ENCODE measurements around the gene PRRC2C. TPM values are rescaled to one million over a fixed set of nuclear protein-coding genes. Genes with fewer than 3 reads are reported as not detected.

PRRC2C gene
- total and polyA plus RNA-seq, 12 donors: 15.1 to 77.2 (median 58.1) TPM

DNA sequence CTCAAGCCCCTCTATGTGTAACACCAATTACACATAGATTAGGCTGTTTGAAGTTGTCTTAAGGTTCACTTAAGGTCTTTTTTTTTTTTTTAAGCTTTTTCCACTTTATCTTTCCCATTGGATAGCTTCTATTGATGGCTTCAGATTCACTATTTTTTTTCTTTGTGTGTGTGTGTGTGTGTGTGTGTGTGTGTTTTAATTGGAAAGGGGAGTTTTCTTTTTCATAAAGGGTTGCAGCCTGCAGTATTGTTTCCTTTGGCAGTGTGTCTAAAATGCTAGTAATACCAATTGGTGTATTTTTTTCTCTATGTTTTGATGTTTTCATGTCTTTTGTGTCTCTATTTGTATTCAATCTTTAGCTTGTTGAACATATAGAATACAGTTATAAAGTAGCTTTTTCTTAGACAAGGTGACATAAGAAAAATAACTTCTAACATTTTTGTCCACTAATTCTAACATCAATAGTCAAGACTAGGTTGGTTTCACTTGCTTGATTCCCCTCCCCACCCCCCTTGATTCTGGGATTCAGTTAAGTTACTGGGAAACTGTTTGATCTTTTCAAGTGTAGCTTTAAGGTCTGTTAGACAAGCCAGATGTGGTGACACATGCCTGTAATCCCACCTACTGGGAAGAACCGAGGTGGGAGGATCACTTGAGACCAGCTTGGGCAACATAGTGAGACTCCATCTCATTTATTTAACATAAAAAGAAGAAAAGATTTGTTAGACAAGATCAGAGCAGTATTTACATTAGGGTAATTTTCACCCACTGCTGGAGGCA lies 21.4 kb downstream of the PRRC2C start:
- H3K9me3 ChIP-seq: no peaks in the 10 kb centered on the region
- H3K4me3 ChIP-seq: no peak overlapping the region
- no peak overlapping the region for H3K27ac ChIP-seq
- H3K27me3 ChIP-seq: no peaks in the 10 kb centered on the region
- DNase-seq (no peak), ATAC-seq (peak in 2 of 8 donors; percentile 25 to 50)
- 28 to 40% methylated on average over 1 of the region's 1 CpG for WGBS, 2 donors
- peaks cover 0 to 94% (median 43%) of the 10 kb centered on the region in 9 donors for H3K4me1 ChIP-seq
- intact Hi-C loops (cut with DNase I): no loop called here
- peaks cover 0 to 7% (median 0%) of the 10 kb centered on the region in 9 donors for H3K36me3 ChIP-seq
- TF ChIP-seq, protein P1, sequence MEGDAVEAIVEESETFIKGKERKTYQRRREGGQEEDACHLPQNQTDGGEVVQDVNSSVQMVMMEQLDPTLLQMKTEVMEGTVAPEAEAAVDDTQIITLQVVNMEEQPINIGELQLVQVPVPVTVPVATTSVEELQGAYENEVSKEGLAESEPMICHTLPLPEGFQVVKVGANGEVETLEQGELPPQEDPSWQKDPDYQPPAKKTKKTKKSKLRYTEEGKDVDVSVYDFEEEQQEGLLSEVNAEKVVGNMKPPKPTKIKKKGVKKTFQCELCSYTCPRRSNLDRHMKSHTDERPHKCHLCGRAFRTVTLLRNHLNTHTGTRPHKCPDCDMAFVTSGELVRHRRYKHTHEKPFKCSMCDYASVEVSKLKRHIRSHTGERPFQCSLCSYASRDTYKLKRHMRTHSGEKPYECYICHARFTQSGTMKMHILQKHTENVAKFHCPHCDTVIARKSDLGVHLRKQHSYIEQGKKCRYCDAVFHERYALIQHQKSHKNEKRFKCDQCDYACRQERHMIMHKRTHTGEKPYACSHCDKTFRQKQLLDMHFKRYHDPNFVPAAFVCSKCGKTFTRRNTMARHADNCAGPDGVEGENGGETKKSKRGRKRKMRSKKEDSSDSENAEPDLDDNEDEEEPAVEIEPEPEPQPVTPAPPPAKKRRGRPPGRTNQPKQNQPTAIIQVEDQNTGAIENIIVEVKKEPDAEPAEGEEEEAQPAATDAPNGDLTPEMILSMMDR (IDR thresholded peaks at IDR 0.05): no peak

DNA sequence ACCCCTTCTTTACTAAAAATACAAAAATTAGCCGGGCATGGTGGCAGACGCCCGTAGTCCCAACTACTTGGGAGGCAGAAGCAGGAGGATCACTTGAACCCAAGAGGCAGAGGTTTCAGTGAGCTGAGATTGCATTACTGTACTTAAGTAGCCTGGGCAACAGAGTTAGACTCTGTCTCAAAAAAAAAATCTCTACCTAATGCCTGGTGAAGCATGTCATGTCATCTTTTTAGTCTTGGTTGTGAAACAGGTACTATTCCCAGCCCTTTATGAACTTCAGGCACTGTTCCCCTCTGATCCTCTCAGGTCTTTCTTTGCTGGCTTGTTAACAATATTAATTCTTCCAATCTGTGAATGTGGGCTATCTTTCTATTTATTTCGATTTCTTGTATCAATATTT lies 22.1 kb downstream of the PRRC2C start:
- intact Hi-C loops (cut with DNase I): no loop called here
- Histone ChIP-seq H3K27ac (no peak overlapping the region), H3K4me3 (no peak overlapping the region), H3K36me3 (peaks cover 0 to 7% (median 0%) of the 10 kb centered on the region in 9 donors), H3K9me3 (no peaks in the 10 kb centered on the region), H3K4me1 (peaks cover 0 to 95% (median 38%) of the 10 kb centered on the region in 9 donors), H3K27me3 (no peaks in the 10 kb centered on the region)
- TF ChIP-seq, protein P1 (IDR thresholded peaks at IDR 0.05): no peak
- DNase-seq (no peak), ATAC-seq (peak in 1 of 8 donors; percentile 35)
- 94 to 97% methylated on average over 4 of the region's 4 CpGs for WGBS, 2 donors

DNA sequence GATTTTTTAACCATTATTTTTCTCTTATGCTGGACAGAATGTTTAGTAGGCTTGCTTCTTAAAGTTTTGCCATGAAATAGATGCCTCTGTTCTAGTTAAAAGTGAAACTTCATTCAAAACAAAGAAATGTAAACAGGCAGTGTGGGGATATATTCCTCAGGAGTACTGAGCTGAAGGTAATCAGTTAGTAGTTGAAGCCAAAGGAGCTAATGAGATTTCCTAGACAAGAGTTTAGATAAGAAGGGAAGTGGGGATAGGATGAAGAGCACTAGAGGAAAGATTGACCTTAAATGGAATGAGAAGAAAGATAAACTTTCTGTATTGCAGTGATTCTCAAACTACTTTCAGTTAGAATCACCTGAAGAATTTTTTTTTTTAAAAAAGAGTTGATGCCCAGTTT lies 23.9 kb downstream of the PRRC2C start:
- no peaks in the 10 kb centered on the region for H3K9me3 ChIP-seq
- H3K4me1 ChIP-seq: peaks cover 0 to 80% (median 35%) of the 10 kb centered on the region in 9 donors
- H3K4me3 ChIP-seq: no peak overlapping the region
- ATAC-seq (no peak), DNase-seq (no peak)
- no peak overlapping the region for H3K27ac ChIP-seq
- H3K36me3 ChIP-seq: peaks cover 0 to 16% (median 0%) of the 10 kb centered on the region in 9 donors
- no peaks in the 10 kb centered on the region for H3K27me3 ChIP-seq
- TF ChIP-seq, protein P1 (IDR thresholded peaks at IDR 0.05): no peak
- intact Hi-C loops (cut with DNase I): no loop called here

DNA sequence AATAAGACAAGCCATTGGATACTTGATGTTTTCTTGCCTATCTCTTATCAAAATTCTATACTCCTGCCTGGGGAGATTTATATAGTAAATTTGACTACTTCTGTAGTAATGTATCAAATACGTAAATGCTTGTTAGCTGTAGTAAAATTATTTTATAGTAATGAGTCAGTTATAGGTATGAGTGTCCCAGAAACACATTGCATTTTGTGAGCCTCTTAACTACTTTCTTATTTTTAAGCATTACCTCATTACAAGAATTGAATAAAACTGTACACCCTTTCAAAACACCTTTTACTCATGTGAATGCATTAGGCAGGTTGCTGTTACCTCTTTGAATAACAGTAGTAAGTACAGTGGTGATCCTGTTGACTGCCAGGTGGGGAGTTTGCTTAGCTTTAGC lies 28.4 kb downstream of the PRRC2C start:
- Histone ChIP-seq H3K27ac (no peak overlapping the region), H3K4me1 (peaks cover 0 to 36% (median 12%) of the 10 kb centered on the region in 9 donors), H3K4me3 (no peak overlapping the region), H3K27me3 (no peaks in the 10 kb centered on the region), H3K9me3 (no peaks in the 10 kb centered on the region), H3K36me3 (peaks cover 0 to 62% (median 34%) of the 10 kb centered on the region in 9 donors)
- WGBS, 2 donors: 0% methylated on average over 1 of the region's 1 CpG
- intact Hi-C loops (cut with DNase I): no loop called here
- no peak for ATAC-seq
- no peak for DNase-seq
- TF ChIP-seq, protein P1 (IDR thresholded peaks at IDR 0.05): no peak

Data from heart right ventricle (tissue), 16 donors.